ENCODE measurements around the gene ZFP36L1.

ZFP36L1 gene

GRCh38 chr14:68828698-68829097 lies 35.8 kb upstream of the ZFP36L1 start:
- H3K4me3 ChIP-seq (ENCODE audit: low read depth, low read length), result no peak overlapping the region
- DNase-seq (ENCODE audit: low read depth), result no peak
- TF ChIP-seq, protein P1, sequence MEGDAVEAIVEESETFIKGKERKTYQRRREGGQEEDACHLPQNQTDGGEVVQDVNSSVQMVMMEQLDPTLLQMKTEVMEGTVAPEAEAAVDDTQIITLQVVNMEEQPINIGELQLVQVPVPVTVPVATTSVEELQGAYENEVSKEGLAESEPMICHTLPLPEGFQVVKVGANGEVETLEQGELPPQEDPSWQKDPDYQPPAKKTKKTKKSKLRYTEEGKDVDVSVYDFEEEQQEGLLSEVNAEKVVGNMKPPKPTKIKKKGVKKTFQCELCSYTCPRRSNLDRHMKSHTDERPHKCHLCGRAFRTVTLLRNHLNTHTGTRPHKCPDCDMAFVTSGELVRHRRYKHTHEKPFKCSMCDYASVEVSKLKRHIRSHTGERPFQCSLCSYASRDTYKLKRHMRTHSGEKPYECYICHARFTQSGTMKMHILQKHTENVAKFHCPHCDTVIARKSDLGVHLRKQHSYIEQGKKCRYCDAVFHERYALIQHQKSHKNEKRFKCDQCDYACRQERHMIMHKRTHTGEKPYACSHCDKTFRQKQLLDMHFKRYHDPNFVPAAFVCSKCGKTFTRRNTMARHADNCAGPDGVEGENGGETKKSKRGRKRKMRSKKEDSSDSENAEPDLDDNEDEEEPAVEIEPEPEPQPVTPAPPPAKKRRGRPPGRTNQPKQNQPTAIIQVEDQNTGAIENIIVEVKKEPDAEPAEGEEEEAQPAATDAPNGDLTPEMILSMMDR (IDR thresholded peaks at IDR 0.05; ENCODE audit: low read depth, low read length, missing control alignments), result no peak
- in situ Hi-C loops (cut with HindIII; ENCODE audit: low sequenced_read_pairs), result no loop called here

DNA sequence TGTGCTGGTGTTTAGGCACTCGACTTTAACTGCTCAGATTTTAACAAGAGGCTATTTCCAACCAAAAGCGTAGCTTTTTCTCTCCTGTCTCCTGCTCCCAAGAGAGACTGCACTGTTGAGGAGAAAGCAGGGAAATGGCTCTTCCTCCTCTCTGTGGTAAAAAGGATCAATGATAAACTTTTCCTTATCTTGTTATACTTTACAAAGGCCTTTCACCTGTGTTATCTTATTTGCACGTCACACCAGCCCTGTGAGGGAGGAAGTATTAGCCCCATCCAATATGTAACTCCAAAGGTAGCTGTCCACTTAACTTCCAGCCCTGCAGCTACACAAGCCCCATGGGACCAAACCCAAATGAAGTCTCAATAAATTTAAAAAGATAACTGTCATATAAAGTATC lies 32.9 kb upstream of the ZFP36L1 start:
- no peak overlapping the region for H3K4me3 ChIP-seq (ENCODE audit: low read depth, low read length)
- TF ChIP-seq, protein P1 (IDR thresholded peaks at IDR 0.05; ENCODE audit: low read depth, low read length, missing control alignments), result no peak
- no peak for DNase-seq (ENCODE audit: low read depth)
- in situ Hi-C loops (cut with HindIII; ENCODE audit: low sequenced_read_pairs), result no loop called here

DNA sequence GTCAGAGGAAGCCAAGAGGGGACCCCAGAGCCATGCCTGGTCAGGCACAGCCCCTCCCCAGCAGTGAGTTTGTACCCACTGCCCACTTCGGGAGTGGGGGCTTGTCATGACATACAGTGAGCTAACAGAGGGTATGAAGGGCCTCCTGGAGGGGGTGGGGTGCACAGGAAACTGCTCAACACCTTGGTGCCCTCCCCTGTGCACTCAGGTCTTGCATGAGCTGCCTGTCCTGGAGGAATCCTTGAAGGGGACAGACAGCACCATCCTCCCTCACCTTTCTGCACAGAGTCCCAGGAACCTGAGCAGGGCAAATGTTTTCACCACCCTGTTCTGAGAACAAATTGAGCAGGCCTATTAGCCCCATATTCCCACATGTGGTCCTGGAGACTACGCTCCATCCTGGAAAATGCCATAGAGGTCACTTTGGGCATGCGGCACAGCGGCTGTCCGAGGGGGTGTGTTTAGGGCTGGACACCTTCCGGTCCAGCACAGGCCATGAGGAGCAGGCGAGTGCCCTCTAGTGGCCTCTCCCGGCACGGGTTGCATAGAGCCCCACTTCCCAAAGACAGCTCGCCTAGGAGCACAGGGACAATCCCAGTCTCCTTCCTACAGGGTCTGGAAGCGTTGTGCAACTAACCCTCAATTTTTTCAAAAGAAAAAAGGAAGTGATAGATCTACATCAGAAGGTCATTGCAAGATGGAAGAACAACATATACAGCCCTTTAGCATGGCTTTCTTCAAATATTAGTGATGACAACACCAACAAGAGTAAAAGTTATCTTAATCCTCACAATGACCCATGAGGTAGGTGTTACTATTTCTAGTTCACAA lies 31.9 kb upstream of the ZFP36L1 start:
- no peak for DNase-seq (ENCODE audit: low read depth)
- in situ Hi-C loops (cut with HindIII; ENCODE audit: low sequenced_read_pairs), result no loop called here
- TF ChIP-seq, protein P1 (IDR thresholded peaks at IDR 0.05; ENCODE audit: low read depth, low read length, missing control alignments), result peak; percentile 93
- no peak overlapping the region for H3K4me3 ChIP-seq (ENCODE audit: low read depth, low read length)

DNA sequence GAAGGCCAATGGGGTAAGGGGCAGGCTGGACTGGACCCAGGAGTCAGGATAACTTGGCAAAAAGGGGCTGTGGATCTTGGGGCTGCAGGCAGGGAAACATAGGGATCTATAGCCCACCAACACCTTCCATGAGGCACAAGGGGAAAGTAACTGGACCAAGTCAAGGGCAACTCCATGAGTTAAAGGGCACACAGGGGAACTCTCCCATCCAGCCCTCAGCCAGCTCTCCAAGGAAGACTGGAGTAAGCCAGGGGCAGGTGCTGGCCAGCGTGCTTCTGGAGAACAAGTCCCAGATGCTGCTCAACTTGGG lies 31.3 kb upstream of the ZFP36L1 start:
- TF ChIP-seq, protein P1 (IDR thresholded peaks at IDR 0.05; ENCODE audit: low read depth, low read length, missing control alignments), result no peak
- DNase-seq (ENCODE audit: low read depth), result no peak
- no peak overlapping the region for H3K4me3 ChIP-seq (ENCODE audit: low read depth, low read length)
- in situ Hi-C loops (cut with HindIII; ENCODE audit: low sequenced_read_pairs), result no loop called here

DNA sequence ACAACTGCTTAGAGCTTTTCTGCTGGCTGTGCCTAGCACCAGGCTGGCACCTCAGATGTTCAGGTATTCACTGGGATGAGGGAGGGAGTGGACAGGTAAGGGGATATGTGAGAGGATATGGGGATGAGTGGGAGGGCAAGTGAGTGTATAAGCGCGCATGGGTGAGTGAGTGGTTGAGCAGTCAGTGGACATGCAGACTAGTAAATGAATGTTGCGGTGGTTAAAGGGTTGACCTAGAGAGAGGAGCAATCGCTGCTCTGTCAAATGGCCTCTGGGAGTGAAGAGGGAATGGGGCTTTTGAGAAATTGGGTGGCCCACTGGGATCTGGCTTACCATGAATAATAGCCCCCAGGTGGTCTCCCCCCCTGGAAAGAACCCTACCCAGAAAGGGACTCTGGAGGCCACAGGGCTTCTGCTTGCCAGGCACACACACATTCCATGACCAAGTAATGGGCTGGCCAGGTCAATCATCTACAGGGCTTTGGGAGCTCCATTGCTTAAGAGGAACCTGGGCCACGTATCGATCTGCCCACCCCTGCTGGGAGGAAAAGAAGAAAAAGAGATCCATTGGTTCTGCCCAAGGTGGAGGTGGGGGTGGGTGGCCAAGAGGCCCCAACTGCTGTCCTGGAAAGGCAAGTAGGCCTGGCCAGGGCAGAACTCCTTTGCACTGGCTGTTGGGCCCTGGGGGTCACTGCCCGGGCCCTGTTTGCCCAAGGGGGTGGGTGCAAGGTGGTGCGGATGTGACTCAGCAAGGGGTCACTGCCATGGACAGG lies 30.8 kb upstream of the ZFP36L1 start:
- no peak overlapping the region for H3K4me3 ChIP-seq (ENCODE audit: low read depth, low read length)
- TF ChIP-seq, protein P1 (IDR thresholded peaks at IDR 0.05; ENCODE audit: low read depth, low read length, missing control alignments), result no peak
- in situ Hi-C loops (cut with HindIII; ENCODE audit: low sequenced_read_pairs), result no loop called here
- no peak for DNase-seq (ENCODE audit: low read depth)

DNA sequence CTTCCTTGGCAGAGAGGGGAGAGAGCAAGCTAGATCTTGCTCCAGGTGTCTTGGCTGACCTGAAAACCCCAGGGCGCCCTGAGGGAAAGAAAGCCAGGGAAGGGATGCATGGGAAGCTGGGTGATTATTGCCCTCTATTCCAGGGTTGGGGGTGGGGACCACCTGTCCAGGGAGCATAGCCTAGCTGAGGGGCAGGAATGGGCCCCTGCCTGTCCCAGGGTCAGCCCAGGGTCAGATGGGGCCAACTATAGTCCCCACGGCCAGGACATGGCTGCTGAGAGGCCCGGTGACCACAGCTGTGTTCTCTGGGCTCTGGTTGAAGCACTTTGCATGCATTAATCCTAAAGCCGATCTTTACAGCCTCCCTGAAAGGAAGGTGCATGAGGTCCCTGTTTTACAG lies 30.1 kb upstream of the ZFP36L1 start:
- TF ChIP-seq, protein P1 (IDR thresholded peaks at IDR 0.05; ENCODE audit: low read depth, low read length, missing control alignments), result no peak
- no peak overlapping the region for H3K4me3 ChIP-seq (ENCODE audit: low read depth, low read length)
- DNase-seq (ENCODE audit: low read depth), result no peak
- in situ Hi-C loops (cut with HindIII; ENCODE audit: low sequenced_read_pairs), result no loop called here

Measured in astrocyte of the cerebellum (primary cell).